CD4-positive, alpha-beta T cell treated with Interleukin-10 for 1 hour (primary cell): ENCODE results near the gene TEKT4.
"Not testable (repeated sequence)": the region's sequence is repeated elsewhere in the genome, so short reads cannot be mapped to it uniquely, and the experiment has no call there.

ENCODE experiments used
- DNase-seq: peaks from one replicate; pipeline ENCODE4 v3.0.0-alpha.2; 2020

The TEKT4 gene, protein sequence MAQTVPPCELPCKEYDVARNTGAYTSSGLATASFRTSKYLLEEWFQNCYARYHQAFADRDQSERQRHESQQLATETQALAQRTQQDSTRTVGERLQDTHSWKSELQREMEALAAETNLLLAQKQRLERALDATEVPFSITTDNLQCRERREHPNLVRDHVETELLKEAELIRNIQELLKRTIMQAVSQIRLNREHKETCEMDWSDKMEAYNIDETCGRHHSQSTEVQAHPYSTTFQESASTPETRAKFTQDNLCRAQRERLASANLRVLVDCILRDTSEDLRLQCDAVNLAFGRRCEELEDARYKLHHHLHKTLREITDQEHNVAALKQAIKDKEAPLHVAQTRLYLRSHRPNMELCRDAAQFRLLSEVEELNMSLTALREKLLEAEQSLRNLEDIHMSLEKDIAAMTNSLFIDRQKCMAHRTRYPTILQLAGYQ

DNA sequence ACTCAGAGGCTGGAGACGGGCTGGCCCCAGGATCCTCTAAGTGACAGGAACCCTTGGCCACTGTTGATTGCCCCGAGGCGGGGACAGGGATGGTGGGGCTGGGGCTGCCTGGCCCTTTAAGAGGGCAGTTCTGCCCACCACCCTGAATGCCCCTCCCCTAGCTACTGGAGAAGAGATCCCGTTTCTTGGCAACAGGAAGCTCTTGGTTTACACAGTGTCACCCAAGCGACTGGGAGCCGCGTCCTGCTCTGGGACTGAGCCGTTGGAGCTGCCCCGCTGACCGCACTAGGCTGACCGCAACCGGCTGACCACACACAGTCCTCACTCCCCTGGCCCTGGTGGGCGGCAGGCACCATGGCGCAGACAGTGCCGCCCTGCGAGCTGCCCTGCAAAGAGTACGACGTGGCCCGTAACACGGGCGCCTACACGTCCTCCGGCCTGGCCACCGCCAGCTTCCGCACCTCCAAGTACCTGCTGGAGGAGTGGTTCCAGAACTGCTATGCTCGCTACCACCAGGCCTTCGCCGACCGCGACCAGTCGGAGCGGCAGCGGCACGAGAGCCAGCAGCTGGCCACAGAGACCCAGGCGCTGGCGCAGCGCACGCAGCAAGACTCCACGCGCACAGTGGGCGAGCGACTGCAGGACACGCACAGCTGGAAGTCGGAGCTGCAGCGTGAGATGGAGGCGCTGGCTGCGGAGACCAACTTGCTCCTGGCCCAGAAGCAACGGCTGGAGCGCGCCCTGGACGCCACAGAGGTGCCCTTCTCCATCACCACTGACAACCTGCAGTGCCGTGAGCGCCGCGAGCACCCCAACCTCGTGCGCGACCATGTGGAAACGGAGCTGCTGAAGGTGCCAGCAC lies at the start of gene TEKT4:
TSS of gene TEKT4 (plus strand) at position 205 of the 862 bp plus-strand sequence. CDS start at position 355, 150 bp downstream.
- no peak for DNase-seq

DNA sequence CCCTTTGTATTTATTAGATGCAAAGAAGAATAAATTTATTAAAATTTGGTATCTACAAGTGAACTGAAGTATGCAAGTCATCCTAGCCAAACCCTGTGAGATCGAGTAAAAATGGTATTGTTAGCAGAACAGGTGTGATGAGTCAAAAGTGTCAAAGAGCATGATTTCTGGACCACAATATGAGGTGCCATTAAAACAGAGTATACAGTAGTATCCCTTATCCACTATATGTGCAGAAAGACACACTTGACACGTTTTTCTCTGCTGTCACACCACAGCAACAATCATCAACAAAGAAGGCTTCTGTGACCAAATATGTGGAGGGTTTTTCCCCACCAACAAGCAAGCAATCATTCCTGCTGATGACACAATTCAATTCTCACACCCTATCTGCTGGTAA lies 32.0 kb upstream of the TEKT4 start:
- DNase-seq, result not testable (repeated sequence)

DNA sequence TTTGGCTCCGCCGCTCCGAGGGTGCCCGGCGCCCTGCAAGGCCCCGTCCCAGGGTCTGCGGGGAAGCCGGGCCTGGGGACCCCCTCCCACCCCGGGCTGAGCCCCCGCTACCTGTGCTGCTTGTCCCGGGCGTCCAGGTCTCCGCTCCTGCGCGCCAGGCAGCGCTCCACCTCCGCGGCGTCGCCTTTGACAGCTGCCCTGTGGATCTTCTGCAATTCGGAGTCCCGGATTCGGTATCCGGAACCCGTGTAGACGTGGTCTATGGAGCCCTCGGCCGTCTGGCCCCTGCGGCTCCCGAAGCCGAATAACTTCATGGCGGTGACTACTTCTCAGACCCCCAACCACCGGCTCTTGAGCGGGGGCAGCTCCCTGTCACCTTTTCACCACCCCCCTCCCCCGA lies 14.4 kb upstream of the TEKT4 start:
- not testable (repeated sequence) for DNase-seq

DNA sequence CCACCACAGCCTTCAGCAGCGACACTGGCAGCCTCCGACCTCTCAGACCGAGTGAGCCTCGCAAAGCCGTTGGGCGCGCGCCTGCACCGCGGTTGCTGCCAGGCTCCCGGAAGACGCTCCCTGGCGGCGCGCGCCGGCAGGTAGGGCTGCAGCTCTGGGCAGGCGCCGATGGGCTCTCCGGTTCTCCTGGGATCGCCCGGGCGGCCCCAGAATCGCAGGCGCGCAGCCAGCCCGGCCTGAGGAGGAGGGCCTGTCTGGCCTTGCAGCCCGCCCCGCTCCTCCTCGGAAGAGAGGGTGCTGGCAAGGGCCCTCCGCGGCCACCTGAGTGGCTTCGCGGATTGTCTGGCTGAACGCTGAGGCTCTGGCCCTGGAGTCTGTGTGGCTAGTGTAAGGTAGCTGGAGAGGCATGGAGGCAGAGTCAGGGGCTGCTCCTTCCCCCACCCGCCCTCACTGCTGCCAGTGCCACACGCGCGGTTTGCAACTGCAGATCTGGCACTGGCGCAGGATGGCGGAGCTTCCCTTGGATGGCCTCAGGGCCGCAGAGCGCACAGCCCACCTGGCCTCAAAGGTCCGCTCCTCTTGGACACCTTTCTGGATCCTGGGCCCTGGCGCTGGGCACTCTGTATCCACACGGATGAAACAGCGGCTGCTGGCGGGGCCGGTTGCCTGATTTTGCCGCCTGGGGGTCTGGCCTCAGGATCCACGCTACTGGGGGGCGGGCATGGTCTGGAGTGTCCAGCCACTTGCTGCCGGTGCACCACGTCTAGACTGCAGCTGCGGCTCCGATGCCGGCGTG lies 13.7 kb upstream of the TEKT4 start:
- DNase-seq, result not testable (repeated sequence)

DNA sequence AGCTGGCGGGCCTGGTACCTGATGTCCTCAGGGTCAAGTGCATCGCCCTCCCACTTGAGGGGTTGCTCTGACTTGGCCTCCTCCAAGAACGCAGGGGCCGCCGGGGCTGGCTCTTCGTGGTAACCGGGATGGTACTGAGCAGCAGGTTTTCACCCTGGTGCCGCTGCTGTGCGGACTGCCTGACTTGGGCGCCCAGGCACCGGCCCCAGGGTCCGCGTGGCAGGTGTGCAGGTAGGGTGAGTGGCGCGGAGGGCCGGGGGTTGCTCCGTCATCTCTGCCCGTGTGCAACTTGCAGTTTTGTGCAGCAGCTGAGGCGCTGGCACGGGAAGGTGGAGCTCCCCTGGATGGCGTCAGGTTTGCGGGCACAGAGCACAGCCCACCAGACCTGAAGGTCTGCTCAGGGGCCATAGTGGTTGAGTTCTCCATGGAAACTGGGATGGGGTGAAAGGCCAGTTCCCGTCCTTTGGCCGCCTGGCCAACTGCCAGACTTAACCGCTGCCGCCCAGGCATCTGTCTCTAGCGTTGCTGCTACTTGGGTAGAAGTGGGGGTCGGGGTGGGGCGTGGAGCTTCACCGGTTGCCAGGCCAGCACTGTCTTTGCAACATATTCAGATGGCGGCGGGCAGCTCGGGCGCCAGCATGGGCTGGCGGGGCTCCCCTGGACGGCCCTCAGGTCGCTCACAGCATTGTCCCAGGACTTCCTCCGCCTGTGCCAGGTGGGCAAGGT lies 12.9 kb upstream of the TEKT4 start:
- not testable (repeated sequence) for DNase-seq

DNA sequence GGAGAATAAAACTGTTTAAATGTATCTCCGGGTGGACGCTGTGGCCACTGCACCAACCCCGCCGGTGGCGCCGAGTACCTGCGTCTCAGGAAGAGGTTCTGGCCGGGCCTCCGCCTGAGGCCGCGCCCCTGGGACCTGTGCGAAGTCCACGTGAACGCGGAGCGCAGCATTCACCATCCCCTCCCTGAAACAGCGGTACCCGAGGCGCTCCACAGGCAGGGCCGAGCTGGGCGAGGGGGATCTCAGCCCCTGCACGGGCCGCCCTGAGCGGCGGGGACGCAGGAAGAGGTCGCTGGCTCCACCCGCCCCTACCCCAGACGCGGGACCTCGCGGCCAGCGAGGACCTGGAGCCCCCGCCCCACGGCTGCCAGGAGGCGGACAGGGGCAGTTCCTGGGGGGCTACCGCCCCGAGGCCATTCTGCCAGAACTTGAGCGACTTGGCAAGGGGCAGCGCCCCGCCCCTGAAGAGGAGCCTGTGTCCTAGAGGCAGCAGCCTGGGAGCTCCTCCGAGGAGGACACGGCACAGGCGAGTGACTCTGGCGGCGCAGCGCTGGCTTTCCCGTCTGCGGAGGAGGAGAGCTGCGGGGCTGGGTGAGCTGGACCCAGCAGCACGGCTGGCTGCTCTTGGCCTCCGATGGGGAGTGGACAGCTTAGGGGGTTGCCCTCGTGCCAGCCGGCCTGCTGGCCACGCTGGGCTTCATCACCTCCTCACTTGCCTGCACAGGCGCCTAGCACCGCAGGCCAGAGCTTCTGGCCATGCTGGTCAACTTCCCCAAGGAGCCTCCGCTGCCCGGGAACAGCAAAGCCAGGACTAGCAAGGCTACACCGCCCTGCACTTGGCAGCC lies 9.7 kb upstream of the TEKT4 start:
- no peak for DNase-seq

DNA sequence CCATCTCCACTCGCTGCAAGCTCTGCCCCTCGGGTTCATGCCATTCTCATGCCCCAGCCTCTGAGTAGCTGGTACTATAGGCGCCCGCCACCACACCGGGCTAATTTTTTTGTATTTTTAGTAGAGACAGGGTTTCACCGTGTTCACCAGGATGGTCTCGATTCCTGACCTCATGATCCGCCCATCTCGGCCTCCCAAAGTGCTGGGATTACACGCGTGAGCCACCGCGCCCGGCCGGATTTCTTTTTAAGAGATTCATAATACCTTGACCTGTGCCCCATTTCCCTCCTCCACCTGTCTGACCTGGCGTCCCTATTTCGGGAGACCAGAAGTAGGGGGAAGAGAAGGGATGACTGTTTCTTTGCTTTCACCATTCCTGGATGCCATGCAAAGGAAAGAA lies 8.3 kb upstream of the TEKT4 start:
- DNase-seq, result not testable (repeated sequence)

DNA sequence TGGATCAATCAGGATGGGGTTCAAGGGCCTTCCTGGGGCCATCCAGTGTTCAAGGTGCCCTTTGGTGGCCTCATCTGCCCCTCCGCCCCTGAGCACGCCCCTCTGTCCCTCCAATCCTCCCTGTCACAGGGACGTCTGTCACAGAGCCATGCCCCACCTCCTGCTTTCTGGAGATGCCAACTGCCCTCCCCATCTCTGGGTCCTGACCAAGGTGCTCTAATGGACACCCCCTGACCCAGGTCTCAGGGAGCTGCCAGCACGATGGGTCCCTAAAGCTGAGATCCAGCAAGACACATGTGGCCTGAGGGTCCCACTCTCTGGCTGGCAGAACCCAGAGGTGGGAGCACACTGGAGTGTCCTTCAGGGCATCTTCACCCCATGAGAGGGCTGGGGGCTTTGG lies 2.1 kb upstream of the TEKT4 start:
- no peak for DNase-seq

DNA sequence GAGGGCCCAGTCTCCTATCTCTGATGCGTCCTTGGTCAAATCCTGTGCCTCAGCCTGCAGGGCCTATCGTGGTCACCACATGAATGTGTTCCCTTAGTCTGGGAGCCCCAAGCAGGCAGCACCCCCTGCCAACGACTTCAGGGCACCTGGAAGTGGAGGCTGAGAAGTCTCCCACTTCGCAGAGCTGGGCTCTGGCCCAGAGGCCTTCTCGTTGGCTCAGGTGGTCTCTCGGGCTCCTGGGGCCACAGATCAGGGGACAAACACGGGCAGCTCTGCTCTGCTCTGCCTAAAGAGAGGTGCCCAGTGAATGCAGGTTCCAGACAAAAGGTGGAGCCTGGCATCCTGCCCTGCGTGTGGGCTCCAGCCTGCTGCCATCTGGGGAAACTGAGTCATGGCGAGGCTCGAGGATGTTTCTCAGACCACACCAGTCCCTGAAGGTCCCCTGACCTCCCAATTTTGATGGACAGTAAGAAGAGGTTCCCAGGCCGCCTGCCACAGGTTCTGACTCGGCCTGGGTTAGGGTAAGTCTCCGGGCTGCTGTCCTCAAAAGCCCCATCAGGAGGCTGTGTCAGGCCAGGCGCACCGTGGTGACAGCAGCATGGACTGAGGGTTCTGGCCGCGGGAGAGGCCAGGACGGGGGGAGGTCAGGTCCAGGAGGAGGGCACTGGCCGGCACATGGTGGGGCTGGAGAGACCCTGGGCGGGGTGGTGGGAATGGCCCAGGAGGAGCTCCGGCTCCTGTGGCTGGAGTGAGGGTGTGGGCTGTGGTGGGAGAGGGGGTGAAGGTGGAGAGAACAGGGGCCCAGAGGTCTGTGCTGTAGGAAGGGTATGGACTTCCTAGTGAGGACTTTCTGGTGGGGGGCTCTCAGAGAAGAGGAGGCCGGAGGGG lies 1.4 kb upstream of the TEKT4 start:
- DNase-seq, result no peak

DNA sequence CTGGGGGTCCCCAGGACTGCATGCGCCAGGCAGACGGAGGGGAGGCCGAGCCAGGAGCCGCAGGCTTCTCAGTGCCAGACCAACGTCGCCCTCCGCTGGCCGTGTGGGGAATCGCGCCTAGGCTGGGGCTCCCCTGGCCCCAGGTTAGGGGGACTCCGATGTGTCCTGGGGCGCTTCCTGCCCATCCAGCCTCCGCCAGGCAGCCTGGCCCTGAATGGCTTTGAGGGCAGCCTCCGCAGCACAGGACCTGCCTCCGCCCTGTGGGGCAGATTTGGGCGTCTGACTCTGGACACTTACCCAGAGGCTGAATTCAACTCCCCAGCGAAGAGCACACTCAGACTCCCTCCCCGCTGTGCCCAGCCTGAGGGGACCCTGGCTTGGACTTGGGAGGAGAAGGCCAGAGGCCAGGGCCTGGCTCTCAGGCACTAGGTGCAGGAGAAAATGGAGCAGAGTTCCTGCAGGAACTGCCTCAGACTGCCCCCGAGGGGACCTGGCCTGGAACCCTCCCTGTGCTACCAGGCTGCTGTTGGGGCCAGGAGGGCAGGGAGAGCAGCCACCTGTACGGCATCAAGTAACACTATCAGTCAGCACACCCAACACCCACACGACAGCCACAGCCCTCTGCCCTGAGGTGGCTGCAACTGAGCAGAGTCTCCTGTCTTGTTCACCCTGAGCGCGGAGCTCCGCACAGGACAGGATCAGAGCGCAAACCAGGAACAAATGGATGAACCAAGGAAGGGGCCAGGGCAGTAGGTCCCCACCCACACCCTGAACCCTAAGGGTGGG lies 597 bp upstream of the TEKT4 start:
- DNase-seq, result no peak

DNA sequence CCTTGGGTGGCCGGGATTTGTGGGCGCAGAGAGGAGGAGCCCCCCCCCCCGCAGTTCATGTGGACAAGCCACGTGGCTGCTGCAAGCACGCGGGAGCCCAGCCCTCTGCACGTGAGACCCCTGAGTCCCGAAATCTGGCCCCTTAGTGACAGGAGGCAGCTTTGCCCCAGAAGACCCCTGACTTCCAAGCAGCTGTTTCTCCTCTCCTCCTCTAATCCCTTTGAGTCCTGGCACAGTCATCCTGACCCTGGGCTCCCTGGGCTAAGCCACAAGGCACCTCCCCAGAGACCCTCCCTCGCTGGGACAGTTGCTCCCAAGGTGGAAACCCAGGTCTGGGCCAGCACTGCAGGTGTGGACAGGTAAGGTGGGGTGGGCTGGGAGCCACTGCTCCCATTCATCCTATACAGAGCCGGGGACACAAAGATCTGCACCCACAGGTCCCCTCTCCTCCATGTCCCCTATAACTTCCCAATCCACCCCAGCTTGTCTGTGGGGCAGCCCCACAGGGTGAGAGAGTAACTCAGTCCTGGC lies 923 bp downstream of the TEKT4 start:
- no peak for DNase-seq

DNA sequence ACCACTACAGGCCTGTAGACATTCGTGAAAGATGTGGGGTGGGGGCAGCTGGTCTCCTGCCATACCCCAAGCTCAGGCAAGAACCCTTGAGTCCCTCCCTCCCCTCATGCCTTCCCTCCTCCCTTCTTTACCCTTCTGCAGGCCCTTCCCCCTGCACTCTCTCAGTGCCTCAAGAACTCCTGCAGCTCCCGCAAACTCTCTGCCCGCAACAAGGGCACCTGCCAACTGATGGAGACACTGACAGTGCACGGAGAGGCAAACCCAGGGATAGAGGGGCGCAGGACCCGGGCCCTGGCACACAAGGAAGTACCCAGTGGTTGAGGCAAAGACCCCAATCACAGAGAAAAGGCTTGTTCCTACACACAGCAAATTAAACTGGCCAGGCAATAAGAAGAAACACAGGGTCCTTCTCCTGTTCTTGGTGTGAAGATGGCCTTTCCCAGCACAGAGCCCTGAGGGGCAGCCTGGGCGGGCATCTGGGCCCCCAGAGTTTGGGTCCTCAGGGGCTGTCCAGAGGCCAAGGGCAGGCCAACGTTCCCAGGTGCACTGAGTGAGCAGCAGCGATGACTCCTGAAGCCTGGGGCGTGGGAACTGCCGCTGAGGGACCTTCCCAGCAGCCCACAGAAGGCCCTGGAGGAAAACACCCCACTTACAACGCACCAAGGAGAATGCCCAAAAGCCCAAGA lies 1.6 kb downstream of the TEKT4 start:
- DNase-seq, result no peak

DNA sequence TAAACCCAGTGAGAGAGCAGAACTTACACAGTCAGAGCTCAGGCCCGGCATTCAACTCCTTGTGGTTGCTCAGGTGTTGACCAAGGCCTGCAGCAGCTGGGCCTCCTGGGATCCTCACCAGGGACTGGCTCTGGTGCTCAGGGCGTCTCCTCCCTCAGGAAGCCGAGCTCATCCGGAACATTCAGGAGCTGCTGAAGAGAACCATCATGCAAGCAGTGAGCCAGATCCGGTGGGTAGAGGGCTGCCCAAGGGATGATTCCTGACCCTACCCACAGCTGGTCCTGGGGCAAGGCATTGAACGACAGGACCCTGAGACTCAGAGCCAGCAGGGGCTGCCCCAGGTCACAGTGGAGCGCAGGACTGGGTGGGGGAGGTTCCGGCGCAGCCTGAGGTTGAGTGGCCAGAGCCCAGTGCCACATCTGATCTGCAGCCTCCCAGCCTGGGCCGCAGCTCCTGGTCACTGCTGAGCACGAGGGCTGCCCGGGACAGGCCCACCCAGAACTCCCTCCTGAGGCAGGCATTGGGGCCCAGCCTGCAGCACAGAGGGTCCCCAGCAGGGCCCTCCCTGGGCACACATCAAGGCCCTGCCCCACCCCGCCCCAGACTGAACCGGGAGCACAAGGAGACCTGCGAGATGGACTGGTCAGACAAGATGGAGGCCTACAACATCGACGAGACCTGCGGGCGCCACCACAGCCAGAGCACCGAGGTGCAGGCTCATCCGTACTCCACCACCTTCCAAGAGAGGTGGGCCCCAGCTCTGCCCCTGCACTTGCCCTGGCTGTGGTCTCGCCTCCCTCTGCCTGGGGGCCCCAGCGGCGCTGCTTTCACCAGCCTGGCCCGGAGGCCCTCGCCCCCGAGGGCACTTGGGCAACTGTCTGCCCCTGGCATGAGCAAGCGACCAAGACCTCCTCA lies 2.4 kb downstream of the TEKT4 start:
- no peak for DNase-seq

DNA sequence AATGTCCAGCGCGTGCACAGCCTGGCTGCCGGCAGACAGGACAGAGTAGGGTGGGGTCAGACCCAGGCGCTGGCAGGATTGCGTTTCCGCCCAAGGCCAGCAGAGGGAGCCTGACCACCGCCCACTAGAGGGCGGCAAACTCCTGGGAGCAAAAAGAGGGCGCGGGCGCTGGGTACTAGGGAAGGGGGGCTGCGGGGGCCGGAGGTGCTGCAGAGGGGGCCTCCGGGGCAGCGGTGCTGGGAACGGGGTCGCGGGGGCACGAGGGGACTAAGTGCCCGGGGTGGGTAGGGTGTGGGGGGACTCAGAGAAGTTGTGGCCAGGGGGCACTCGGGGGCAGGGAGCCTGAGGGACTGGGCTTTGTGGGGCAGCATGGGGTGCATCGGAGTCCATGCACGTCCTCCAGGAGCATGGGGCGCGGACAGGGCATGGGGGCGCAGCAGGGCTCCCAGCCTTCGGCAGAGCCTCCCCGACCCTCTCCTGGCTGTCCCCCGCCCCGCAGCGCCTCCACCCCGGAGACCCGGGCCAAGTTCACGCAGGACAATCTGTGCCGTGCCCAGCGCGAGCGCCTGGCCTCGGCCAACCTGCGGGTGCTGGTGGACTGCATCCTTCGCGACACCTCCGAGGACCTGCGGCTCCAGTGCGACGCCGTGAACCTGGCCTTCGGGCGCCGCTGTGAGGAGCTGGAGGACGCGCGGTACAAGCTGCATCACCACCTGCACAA lies 3.2 kb downstream of the TEKT4 start:
- DNase-seq, result peak; percentile 47

DNA sequence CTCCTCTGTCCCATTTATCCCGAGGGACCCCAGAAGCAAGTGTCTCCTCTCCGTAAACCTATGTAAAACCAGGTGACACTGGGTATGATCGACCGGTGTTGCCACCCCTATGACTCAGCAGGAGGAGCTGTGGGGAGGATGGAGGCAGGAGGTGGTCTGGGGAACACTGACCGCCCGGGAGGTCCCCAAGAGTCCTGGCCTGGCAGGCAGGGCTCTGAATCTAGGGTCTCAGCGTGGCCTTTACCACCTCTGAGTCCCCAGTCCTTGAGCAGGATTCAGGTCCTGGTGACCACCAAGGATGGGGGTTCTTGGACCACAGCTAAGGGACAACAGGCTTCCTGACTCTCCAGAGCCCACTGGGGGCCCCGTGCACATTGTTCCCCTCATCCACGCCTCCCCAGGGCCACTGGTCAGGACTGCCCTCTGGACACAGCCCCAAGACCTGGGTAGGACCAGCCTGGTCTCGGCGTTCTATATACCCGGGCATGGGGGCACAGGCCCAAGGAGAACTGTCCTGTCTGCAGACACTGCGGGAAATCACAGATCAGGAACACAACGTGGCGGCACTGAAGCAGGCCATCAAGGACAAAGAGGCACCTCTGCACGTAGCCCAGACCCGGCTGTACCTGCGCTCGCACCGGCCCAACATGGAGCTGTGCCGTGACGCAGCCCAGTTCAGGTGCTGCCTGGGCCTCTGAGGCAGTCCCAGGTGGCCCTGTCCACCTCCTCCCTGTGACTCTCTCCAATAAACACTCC lies 4.0 kb downstream of the TEKT4 start:
- no peak for DNase-seq
